C4-2B (cell line): ENCODE results near the gene MYRFL.

Experiments used
- ZFX ChIP-seq: fragments of 450-650 bp; IDR thresholded peaks from 2 replicates; pipeline ENCODE4 v1.6.1; 2017
- TF ChIP-seq, protein P1 (sequence below): fragments of 450-650 bp; conservative IDR thresholded peaks from 2 replicates; pipeline ENCODE4 v1.5.1; 2017; ENCODE audit warnings: mild to moderate bottlenecking

DNA sequence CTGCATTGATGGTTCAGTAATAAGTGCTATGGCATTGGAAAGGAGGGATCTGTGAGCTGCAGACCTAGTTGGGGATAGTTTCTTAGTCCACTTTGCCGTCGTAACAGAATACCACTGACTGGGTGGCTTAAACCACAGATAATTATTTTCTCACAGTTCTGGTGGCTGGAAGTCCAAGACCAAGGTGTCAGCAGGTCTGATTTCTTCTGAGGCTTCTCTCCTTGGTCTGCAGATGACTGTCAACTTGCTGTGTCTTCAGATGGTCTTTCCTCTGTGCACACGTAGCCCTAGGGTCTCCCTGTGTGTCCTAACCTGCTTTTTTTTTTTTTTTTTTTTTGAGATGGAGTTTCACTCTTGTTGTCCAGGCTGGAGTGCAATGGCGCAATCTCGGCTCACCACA lies 126.1 kb downstream of the MYRFL start:
- TF ChIP-seq, protein P1, sequence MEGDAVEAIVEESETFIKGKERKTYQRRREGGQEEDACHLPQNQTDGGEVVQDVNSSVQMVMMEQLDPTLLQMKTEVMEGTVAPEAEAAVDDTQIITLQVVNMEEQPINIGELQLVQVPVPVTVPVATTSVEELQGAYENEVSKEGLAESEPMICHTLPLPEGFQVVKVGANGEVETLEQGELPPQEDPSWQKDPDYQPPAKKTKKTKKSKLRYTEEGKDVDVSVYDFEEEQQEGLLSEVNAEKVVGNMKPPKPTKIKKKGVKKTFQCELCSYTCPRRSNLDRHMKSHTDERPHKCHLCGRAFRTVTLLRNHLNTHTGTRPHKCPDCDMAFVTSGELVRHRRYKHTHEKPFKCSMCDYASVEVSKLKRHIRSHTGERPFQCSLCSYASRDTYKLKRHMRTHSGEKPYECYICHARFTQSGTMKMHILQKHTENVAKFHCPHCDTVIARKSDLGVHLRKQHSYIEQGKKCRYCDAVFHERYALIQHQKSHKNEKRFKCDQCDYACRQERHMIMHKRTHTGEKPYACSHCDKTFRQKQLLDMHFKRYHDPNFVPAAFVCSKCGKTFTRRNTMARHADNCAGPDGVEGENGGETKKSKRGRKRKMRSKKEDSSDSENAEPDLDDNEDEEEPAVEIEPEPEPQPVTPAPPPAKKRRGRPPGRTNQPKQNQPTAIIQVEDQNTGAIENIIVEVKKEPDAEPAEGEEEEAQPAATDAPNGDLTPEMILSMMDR = no peak
- TF ChIP-seq ZFX = no peak
